Chondrocyte (in vitro differentiated cells): ENCODE data around the gene CPHXL. TPM values are rescaled to one million over a fixed set of nuclear protein-coding genes. Genes with fewer than 3 reads are reported as not detected.

ENCODE experiments used
- DNase-seq: peaks from one replicate; pipeline ENCODE4 v3.0.0; 2021; ENCODE audit warnings: mixed read lengths, low spot score
- H3K27ac Mint-ChIP-seq: one replicate; pipeline ENCODE4 v1.8.0; 2021; ENCODE audit warnings: mild to moderate bottlenecking, moderate library complexity, mixed read lengths; ENCODE audit not compliant: unreplicated experiment
- H3K27me3 Mint-ChIP-seq: 2 replicates; pipeline ENCODE4 v1.8.0; 2021; ENCODE audit warnings: low read depth, mixed read lengths
- H3K36me3 Mint-ChIP-seq: 2 replicates; pipeline ENCODE4 v1.8.0; 2021; ENCODE audit warnings: low read depth, mixed read lengths
- H3K4me1 Mint-ChIP-seq: 2 replicates; pipeline ENCODE4 v1.8.0; 2021; ENCODE audit warnings: low read depth, mild to moderate bottlenecking, mixed read lengths
- H3K4me3 Mint-ChIP-seq: one replicate; pipeline ENCODE4 v1.8.0; 2021; ENCODE audit warnings: mild to moderate bottlenecking, moderate library complexity, mixed read lengths; ENCODE audit not compliant: unreplicated experiment
- H3K9me3 Mint-ChIP-seq: 2 replicates; pipeline ENCODE4 v1.8.0; 2021; ENCODE audit warnings: low read depth, mixed read lengths
- CTCF ChIP-seq: fragments of 200-600 bp; sonication (generic); IDR thresholded peaks from 2 replicates; pipeline ENCODE4 v1.5.0; 2021; ENCODE audit warnings: antibody characterized with exemption, mild to moderate bottlenecking, moderate library complexity
- total RNA-seq: library from RNA; stranded (reverse); gene quantifications from 3 replicates; pipeline ENCODE4 v1.2.1, GENCODE V29; 2021

The CPHXL gene
- total RNA-seq, 1 donor from 2014 or later: not detected

- Mint-ChIP-seq H3K27ac (no peak overlapping the region), H3K4me1 (peaks cover 3% of the 10 kb centered on the region), H3K27me3 (peaks cover 21% of the 10 kb centered on the region), H3K4me3 (no peak overlapping the region), H3K36me3 (no peaks in the 10 kb centered on the region), H3K9me3 (no peaks in the 10 kb centered on the region)
- no peak for TF ChIP-seq CTCF
- no peak for DNase-seq
These were observed 36.5 kb upstream of the CPHXL start for GRCh38 chr16:75762746-75763145.

- H3K4me1 Mint-ChIP-seq: peaks cover 3% of the 10 kb centered on the region
These were observed 34.8 kb upstream of the CPHXL start for GRCh38 chr16:75761108-75761507.

DNA sequence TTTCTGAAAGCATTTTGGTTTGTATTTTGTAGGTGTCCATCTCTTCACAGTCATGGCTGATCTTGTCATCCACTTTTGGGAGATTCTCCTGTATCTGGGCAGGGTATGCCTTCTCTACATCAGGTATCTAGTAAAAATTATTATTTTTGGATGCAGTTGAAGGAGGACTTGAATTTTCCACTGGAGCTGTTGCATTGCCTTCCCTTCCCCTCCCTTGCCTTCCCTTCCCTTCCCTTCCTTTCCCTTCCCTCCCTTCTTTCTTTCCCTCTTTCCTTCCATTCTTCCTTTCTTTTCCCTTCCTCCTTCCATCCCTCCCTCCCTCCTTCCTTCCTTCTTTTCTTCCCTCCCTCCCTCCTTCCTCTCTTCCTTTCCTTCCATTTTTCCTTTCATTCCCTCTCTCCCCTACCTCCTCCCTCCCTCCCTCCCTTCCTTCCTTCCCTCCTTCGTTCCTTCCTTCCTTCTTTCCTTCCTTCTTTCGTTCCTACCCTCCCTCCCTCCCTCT lies 33.8 kb upstream of the CPHXL start:
- Mint-ChIP-seq H3K9me3 (no peaks in the 10 kb centered on the region), H3K27ac (no peak overlapping the region), H3K4me3 (no peak overlapping the region), H3K27me3 (peaks cover 13% of the 10 kb centered on the region), H3K36me3 (no peaks in the 10 kb centered on the region), H3K4me1 (peaks cover 3% of the 10 kb centered on the region)
- no peak for DNase-seq
- TF ChIP-seq CTCF: no peak

More at GRCh38 chr16:75761108-75761507, 34.8 kb upstream of the CPHXL start:
- no peak overlapping the region for H3K27ac Mint-ChIP-seq
- no peak for TF ChIP-seq CTCF
- no peaks in the 10 kb centered on the region for H3K9me3 Mint-ChIP-seq
- no peak for DNase-seq
- no peaks in the 10 kb centered on the region for H3K36me3 Mint-ChIP-seq
- no peak overlapping the region for H3K4me3 Mint-ChIP-seq
- H3K27me3 Mint-ChIP-seq: peaks cover 16% of the 10 kb centered on the region

- no peak overlapping the region for H3K27ac Mint-ChIP-seq
- peaks cover 3% of the 10 kb centered on the region for H3K4me1 Mint-ChIP-seq
- no peaks in the 10 kb centered on the region for H3K9me3 Mint-ChIP-seq
- H3K27me3 Mint-ChIP-seq: peaks cover 10% of the 10 kb centered on the region
- DNase-seq: no peak
- no peak for TF ChIP-seq CTCF
- H3K4me3 Mint-ChIP-seq: no peak overlapping the region
- H3K36me3 Mint-ChIP-seq: no peaks in the 10 kb centered on the region
These were observed 31.9 kb upstream of the CPHXL start for GRCh38 chr16:75758215-75758614.

DNA sequence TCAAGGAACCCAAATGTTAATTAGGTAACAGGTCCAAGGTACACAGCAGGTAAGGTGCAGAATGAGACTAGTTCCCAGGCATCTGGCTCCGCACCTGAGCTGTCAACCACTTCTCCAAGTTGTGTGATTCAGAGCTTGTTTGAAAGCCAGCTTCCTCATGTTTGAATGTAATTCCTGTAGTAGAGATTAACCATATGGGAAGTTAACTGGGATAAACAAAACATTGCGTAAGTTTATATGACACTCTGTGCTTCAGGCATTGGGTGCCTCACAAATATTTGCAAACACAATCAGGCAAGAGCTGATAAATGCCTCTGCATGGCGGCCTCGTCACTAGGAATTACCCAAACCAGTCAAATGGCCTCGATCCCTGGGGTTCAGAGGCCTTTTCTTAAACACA lies 27.9 kb upstream of the CPHXL start:
- Mint-ChIP-seq H3K36me3 (no peaks in the 10 kb centered on the region), H3K4me3 (no peak overlapping the region), H3K27me3 (peaks cover 3% of the 10 kb centered on the region), H3K9me3 (no peaks in the 10 kb centered on the region), H3K4me1 (peaks cover 3% of the 10 kb centered on the region), H3K27ac (no peak overlapping the region)
- TF ChIP-seq CTCF: no peak
- DNase-seq: no peak
